ENCODE data around the gene ZFP3.

GRCh38 chr17:5069724-5070123, 8.5 kb upstream of the ZFP3 start:
- TF ChIP-seq, protein P1, sequence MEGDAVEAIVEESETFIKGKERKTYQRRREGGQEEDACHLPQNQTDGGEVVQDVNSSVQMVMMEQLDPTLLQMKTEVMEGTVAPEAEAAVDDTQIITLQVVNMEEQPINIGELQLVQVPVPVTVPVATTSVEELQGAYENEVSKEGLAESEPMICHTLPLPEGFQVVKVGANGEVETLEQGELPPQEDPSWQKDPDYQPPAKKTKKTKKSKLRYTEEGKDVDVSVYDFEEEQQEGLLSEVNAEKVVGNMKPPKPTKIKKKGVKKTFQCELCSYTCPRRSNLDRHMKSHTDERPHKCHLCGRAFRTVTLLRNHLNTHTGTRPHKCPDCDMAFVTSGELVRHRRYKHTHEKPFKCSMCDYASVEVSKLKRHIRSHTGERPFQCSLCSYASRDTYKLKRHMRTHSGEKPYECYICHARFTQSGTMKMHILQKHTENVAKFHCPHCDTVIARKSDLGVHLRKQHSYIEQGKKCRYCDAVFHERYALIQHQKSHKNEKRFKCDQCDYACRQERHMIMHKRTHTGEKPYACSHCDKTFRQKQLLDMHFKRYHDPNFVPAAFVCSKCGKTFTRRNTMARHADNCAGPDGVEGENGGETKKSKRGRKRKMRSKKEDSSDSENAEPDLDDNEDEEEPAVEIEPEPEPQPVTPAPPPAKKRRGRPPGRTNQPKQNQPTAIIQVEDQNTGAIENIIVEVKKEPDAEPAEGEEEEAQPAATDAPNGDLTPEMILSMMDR (conservative IDR thresholded peaks at IDR 0.05; ENCODE audit: low read depth, low read length), result no peak
- TF ChIP-seq POLR2A (IDR thresholded peaks at IDR 0.05; ENCODE audit: low read depth, low read length) (no peak), MAFK (IDR thresholded peaks at IDR 0.05; ENCODE audit: low read depth, low read length) (no peak), RFX5 (IDR thresholded peaks at IDR 0.05; ENCODE audit: low read depth, low read length) (no peak), ELK1 (IDR thresholded peaks at IDR 0.05; ENCODE audit: borderline replicate concordance, low read depth, low read length) (no peak), SMC3 (IDR thresholded peaks at IDR 0.05; ENCODE audit: low read depth, low read length) (no peak), CHD1 (IDR thresholded peaks at IDR 0.05; ENCODE audit: low read depth, low read length) (no peak), RCOR1 (IDR thresholded peaks at IDR 0.05; ENCODE audit: insufficient replicate concordance, low read length) (no peak), MXI1 (IDR thresholded peaks at IDR 0.05; ENCODE audit: borderline replicate concordance, low read depth, low read length) (no peak), CEBPB (IDR thresholded peaks at IDR 0.05; ENCODE audit: low read depth, low read length) (no peak), RAD21 (IDR thresholded peaks at IDR 0.05; ENCODE audit: low read length) (no peak), BHLHE40 (IDR thresholded peaks at IDR 0.05; ENCODE audit: low read depth, low read length) (no peak), NFE2L2 (IDR thresholded peaks at IDR 0.05; ENCODE audit: low read depth, low read length) (no peak)
